ENCODE data around the gene NEK11. TPM values are rescaled to one million over a fixed set of nuclear protein-coding genes. Genes with fewer than 3 reads are reported as not detected.

Gene NEK11
- polyA plus RNA-seq, 1 donor from 2014 or later = 6.1 TPM

DNA sequence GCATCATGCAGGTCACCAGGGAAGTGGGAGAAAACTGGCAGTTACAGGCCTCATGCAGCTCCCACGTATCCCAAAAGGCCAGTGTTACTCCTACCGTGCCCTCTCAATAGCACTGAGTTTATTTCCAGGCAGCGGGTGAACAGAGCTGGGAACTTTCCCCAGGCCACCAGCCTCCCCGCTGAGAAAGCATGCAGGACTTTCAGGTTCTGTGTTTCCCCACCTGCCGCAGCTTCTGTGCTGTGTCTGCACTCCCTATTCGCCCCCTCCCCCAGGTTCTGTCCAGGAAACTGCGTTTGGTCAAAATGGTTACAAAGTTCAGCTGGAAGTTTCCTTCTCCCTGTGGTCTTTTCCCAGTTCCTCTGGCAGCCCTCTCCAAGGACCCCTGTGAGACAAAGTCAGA is 21.4 kb downstream of the NEK11 start:
- H3K27me3 ChIP-seq (ENCODE audit: insufficient read depth, low read depth, low read length) = no peaks in the 10 kb centered on the region
- H3K4me2 ChIP-seq (ENCODE audit: low read length) = no peak overlapping the region
- H3K9ac ChIP-seq (ENCODE audit: low read length) = no peak overlapping the region
- no peaks in the 10 kb centered on the region for H4K20me1 ChIP-seq (ENCODE audit: insufficient read depth)
- no peak overlapping the region for H3K27ac ChIP-seq (ENCODE audit: low read length)
- no peaks in the 10 kb centered on the region for H3K36me3 ChIP-seq (ENCODE audit: insufficient read depth, low read length)
- TF ChIP-seq MXI1 (conservative IDR thresholded peaks at IDR 0.05; ENCODE audit: poor library complexity, severe bottlenecking) (no peak), SMC3 (conservative IDR thresholded peaks at IDR 0.05; ENCODE audit: poor library complexity) (no peak), EZH2 (IDR thresholded peaks at IDR 0.05; ENCODE audit: borderline replicate concordance, insufficient read depth, low read length, poor library complexity, severe bottlenecking) (no peak), EP300 (conservative IDR thresholded peaks at IDR 0.05; ENCODE audit: poor library complexity, severe bottlenecking) (no peak), POLR2AphosphoS5 (IDR thresholded peaks at IDR 0.05) (no peak), RAD21 (conservative IDR thresholded peaks at IDR 0.05) (no peak), TAF1 (IDR thresholded peaks at IDR 0.05; ENCODE audit: low read depth) (no peak)
- TF ChIP-seq, protein P1, sequence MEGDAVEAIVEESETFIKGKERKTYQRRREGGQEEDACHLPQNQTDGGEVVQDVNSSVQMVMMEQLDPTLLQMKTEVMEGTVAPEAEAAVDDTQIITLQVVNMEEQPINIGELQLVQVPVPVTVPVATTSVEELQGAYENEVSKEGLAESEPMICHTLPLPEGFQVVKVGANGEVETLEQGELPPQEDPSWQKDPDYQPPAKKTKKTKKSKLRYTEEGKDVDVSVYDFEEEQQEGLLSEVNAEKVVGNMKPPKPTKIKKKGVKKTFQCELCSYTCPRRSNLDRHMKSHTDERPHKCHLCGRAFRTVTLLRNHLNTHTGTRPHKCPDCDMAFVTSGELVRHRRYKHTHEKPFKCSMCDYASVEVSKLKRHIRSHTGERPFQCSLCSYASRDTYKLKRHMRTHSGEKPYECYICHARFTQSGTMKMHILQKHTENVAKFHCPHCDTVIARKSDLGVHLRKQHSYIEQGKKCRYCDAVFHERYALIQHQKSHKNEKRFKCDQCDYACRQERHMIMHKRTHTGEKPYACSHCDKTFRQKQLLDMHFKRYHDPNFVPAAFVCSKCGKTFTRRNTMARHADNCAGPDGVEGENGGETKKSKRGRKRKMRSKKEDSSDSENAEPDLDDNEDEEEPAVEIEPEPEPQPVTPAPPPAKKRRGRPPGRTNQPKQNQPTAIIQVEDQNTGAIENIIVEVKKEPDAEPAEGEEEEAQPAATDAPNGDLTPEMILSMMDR (IDR thresholded peaks at IDR 0.05; ENCODE audit: poor library complexity, severe bottlenecking) = no peak
- TF ChIP-seq, protein P2, sequence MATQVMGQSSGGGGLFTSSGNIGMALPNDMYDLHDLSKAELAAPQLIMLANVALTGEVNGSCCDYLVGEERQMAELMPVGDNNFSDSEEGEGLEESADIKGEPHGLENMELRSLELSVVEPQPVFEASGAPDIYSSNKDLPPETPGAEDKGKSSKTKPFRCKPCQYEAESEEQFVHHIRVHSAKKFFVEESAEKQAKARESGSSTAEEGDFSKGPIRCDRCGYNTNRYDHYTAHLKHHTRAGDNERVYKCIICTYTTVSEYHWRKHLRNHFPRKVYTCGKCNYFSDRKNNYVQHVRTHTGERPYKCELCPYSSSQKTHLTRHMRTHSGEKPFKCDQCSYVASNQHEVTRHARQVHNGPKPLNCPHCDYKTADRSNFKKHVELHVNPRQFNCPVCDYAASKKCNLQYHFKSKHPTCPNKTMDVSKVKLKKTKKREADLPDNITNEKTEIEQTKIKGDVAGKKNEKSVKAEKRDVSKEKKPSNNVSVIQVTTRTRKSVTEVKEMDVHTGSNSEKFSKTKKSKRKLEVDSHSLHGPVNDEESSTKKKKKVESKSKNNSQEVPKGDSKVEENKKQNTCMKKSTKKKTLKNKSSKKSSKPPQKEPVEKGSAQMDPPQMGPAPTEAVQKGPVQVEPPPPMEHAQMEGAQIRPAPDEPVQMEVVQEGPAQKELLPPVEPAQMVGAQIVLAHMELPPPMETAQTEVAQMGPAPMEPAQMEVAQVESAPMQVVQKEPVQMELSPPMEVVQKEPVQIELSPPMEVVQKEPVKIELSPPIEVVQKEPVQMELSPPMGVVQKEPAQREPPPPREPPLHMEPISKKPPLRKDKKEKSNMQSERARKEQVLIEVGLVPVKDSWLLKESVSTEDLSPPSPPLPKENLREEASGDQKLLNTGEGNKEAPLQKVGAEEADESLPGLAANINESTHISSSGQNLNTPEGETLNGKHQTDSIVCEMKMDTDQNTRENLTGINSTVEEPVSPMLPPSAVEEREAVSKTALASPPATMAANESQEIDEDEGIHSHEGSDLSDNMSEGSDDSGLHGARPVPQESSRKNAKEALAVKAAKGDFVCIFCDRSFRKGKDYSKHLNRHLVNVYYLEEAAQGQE (IDR thresholded peaks at IDR 0.05; ENCODE audit: borderline replicate concordance) = no peak
- H3K9me3 ChIP-seq (ENCODE audit: low read length) = no peaks in the 10 kb centered on the region
- H3K79me2 ChIP-seq (replicated peaks; ENCODE audit: insufficient read depth, low read length) = no peaks in the 10 kb centered on the region
- H3F3A ChIP-seq (ENCODE audit: insufficient read depth, low read length, poor library complexity, severe bottlenecking) = no peaks in the 10 kb centered on the region
- H3K9me2 ChIP-seq (ENCODE audit: insufficient read depth, low read length) = no peaks in the 10 kb centered on the region
- H2AFZ ChIP-seq (ENCODE audit: low read depth, low read length) = no peak overlapping the region
- H3K4me3 ChIP-seq (ENCODE audit: low read length) = no peak overlapping the region

DNA sequence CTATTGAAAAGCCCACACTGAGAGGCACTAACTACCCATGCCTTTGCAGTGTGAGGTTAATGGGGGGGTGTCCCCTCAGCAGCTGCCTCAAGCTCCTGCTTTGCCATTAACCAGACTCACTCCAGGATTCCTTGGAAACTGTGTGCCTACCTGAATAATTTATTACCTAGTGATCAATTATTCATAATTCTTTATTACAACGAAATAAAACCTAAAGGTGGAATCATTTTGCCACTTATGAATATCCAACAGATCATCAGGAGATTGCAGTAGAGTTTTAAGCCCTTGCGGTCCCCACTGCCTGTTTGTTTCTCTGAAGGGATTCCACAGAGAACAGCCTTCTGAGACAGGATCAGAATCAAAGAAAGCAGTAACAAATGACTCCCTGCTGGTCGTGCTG is 23.3 kb downstream of the NEK11 start:
- H3F3A ChIP-seq (ENCODE audit: insufficient read depth, low read length, poor library complexity, severe bottlenecking) = no peaks in the 10 kb centered on the region
- H3K9me2 ChIP-seq (ENCODE audit: insufficient read depth, low read length) = no peaks in the 10 kb centered on the region
- H3K9ac ChIP-seq (ENCODE audit: low read length) = no peak overlapping the region
- no peaks in the 10 kb centered on the region for H4K20me1 ChIP-seq (ENCODE audit: insufficient read depth)
- H3K27ac ChIP-seq (ENCODE audit: low read length) = no peak overlapping the region
- no peak overlapping the region for H3K4me2 ChIP-seq (ENCODE audit: low read length)
- no peak overlapping the region for H3K4me3 ChIP-seq (ENCODE audit: low read length)
- H3K27me3 ChIP-seq (ENCODE audit: insufficient read depth, low read depth, low read length) = no peaks in the 10 kb centered on the region
- no peak overlapping the region for H2AFZ ChIP-seq (ENCODE audit: low read depth, low read length)
- no peaks in the 10 kb centered on the region for H3K9me3 ChIP-seq (ENCODE audit: low read length)
- no peaks in the 10 kb centered on the region for H3K36me3 ChIP-seq (ENCODE audit: insufficient read depth, low read length)
- TF ChIP-seq MXI1 (conservative IDR thresholded peaks at IDR 0.05; ENCODE audit: poor library complexity, severe bottlenecking) (no peak), EZH2 (IDR thresholded peaks at IDR 0.05; ENCODE audit: borderline replicate concordance, insufficient read depth, low read length, poor library complexity, severe bottlenecking) (no peak), POLR2AphosphoS5 (IDR thresholded peaks at IDR 0.05) (no peak), RAD21 (conservative IDR thresholded peaks at IDR 0.05) (no peak), SMC3 (conservative IDR thresholded peaks at IDR 0.05; ENCODE audit: poor library complexity) (no peak), EP300 (conservative IDR thresholded peaks at IDR 0.05; ENCODE audit: poor library complexity, severe bottlenecking) (no peak), TAF1 (IDR thresholded peaks at IDR 0.05; ENCODE audit: low read depth) (no peak)
- TF ChIP-seq, protein P1 (IDR thresholded peaks at IDR 0.05; ENCODE audit: poor library complexity, severe bottlenecking) = no peak
- TF ChIP-seq, protein P2 (IDR thresholded peaks at IDR 0.05; ENCODE audit: borderline replicate concordance) = no peak
- no peaks in the 10 kb centered on the region for H3K79me2 ChIP-seq (replicated peaks; ENCODE audit: insufficient read depth, low read length)
